Breast epithelium (tissue), 3 donors: Measurements from ENCODE around the gene HOXD12.

Experiments
- POLR2A ChIP-seq: fragments of 450-650 bp; IDR thresholded peaks from one replicate; pipeline ENCODE4 v1.6.1; 2016; ENCODE audit warnings: antibody characterized with exemption, mild to moderate bottlenecking, moderate library complexity
- POLR2AphosphoS5 ChIP-seq, 3 donors: sonication (generic); formaldehyde crosslinking; IDR thresholded peaks; one replicate each; pipeline ENCODE4 v1.6.1; 2017; ENCODE audit warnings: antibody characterized with exemption in 3 of 3
- TF ChIP-seq, protein P1 (sequence below), 3 donors: fragments of 450-650 bp; IDR thresholded peaks; one replicate each; pipeline ENCODE4 v1.5.1; 2016 to 2017; ENCODE audit warnings: antibody characterized with exemption in 3 of 3, mild to moderate bottlenecking in 3 of 3, moderate library complexity in 3 of 3

DNA sequence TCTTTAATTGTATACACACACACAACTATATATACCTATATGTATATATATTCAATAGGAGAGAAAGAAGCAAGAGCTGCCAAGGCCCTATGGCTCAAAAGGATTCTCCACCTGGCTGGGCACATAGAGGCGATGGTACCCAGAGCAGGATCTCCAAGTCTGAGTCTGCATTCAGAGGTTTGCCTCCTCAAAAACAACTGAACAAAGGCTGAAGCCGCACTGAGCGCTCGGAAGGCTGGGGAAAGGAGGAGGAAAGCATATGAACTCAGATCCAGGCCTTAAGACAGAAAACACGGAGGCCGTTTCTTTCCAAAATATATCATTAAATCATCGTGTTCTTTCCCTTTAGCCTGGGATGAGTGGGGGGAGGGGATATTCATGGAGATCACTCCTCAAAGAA lies 3.6 kb downstream of the HOXD12 start:
- TF ChIP-seq POLR2A = no peak
- no peak for TF ChIP-seq POLR2AphosphoS5 (IDR thresholded peaks at IDR 0.05)
- TF ChIP-seq, protein P1, sequence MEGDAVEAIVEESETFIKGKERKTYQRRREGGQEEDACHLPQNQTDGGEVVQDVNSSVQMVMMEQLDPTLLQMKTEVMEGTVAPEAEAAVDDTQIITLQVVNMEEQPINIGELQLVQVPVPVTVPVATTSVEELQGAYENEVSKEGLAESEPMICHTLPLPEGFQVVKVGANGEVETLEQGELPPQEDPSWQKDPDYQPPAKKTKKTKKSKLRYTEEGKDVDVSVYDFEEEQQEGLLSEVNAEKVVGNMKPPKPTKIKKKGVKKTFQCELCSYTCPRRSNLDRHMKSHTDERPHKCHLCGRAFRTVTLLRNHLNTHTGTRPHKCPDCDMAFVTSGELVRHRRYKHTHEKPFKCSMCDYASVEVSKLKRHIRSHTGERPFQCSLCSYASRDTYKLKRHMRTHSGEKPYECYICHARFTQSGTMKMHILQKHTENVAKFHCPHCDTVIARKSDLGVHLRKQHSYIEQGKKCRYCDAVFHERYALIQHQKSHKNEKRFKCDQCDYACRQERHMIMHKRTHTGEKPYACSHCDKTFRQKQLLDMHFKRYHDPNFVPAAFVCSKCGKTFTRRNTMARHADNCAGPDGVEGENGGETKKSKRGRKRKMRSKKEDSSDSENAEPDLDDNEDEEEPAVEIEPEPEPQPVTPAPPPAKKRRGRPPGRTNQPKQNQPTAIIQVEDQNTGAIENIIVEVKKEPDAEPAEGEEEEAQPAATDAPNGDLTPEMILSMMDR (IDR thresholded peaks at IDR 0.05) = no peak
